ENCODE results near the gene HDAC7. TPM values are rescaled to one million over a fixed set of nuclear protein-coding genes. Genes with fewer than 3 reads are reported as not detected.
A peak's percentile ranks its signal among the peaks of the same experiment; 100 is the strongest.

HDAC7 gene
- total RNA-seq, 1 donor from 2014 or later = 38.8 TPM

DNA sequence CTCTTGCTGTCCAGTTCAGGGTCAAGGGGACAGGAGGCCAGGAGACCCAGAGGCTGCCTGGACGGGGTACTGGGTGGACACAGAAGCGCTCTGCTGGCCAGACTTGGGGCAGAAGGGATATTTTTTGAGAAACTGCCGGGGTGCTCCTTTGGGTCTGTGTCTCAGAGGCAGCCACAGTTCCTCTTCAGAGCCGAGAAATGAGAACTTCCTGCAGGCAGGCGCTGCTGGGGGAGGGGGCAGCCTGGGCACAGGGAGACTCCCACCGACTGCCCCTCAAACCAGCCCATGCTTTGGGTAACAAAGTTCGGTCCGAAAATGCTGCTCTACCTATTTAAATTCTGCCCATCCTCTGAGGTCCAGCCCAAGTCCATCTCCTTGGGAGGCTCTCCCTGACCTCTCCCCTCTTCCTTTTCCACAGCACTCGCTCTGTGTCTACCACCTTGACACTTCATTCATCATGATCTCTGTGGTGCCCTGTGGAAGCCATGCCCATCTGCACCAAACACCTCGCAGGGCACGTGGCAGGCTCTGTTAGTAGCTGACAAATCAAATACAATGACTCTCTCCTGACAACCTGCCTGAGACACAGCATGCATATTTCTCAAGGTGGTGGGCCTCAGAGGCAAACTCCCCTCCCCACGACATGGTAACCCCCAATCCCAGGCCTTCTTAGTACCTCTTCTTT, 16.4 kb downstream of the HDAC7 start:
- intact Hi-C loops (cut with DNase I) = no loop called here
- DNase-seq (ENCODE audit: missing footprints) (no peak), ATAC-seq (no peak)

DNA sequence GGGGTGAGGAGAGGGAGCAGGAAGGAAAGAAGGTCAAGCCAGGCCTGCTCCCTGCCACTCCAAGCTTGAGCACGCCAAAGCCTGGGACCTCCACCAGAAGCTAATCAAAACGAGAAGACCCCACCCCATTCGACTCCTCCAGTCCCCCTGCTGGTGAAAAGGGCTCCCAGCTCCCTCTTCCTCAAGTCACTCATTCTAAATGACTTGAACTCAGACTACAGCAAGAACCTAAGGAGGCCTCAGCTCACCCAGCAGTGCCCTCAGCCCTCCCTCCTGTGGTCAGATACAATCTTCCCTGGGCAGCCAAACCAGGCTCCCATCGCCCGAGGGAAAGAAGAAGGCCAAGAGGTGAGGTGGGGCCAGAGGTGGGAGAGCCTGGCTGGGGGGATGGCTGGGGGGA, 17.4 kb downstream of the HDAC7 start:
- no peak for ATAC-seq
- no peak for DNase-seq (ENCODE audit: missing footprints)
- intact Hi-C loops (cut with DNase I) = no loop called here

DNA sequence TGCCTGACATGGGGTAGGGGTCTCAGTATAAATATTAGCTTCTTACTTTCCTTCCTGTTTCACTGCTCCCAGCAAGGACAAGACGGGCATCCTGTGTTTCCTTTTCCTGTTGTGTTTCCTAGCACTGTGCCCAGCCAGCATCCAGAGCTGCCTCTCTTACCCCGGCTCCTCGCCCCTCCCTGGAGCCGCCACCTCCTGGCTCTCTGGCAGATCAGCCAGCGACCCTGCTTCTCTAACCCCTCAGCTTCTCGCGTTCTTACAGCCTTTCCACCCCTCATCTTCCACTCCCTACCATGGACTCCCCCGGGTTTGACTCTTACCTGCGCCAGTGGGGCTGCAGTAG, 17.8 kb downstream of the HDAC7 start:
- DNase-seq (ENCODE audit: missing footprints) = no peak
- ATAC-seq = no peak
- intact Hi-C loops (cut with DNase I) = no loop called here

DNA sequence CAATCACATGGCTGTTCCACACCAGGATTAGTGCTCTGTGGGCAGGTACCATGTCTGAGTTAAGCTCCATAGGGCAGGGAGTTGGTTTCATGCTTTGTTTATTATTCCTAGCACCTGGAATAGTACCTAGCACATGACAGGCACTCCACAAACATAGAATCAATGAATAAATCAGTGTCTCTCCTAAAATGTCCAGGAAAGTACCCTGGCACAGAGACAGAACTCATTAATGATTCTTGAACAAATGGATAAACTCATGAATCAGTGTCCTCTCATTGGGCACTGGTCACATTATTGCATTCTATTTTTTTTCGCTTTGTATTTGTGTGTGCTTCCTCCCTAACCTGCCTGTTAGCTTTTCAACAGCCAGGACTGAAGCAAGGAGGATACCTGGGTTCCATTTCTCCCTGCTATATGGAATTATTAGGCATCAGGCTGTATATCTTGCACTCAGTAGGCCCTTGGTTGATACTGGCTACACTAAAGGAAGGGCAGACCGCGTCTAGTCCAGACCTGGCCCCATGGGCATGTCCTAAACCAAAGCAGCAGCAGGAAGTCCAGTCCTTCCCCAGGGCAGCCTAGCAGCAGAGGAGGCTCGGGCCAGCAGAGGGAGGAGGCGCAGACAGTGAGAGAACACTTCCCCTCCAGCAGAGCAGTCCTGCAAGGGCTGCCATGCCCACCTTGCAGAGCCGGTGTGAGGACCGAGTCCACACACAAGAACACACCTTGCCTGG, 18.4 kb downstream of the HDAC7 start:
- intact Hi-C loops (cut with DNase I) = no loop called here
- DNase-seq (ENCODE audit: missing footprints) (peak; percentile 82), ATAC-seq (peak; percentile 41)

DNA sequence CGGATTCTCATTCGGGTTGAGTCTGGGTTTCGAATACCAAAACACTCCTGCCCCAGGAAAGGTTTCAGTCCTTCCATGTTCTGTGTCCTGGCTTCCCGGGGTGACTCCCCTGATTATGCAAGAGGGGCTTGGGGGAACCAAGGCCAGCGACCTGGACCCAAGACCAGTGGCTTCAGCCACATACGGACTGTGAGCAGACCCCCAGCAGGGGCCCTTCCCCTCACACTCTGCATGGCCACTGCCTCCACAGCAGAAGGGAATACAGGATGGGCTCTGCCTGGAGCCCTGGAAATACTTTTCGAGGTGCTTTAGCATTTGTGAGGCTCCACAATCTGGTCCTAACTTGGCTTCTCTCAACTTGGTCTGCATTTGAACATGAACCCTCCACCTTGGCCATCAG, 19.1 kb downstream of the HDAC7 start:
- DNase-seq (ENCODE audit: missing footprints) (no peak), ATAC-seq (no peak)
- intact Hi-C loops (cut with DNase I) = no loop called here

DNA sequence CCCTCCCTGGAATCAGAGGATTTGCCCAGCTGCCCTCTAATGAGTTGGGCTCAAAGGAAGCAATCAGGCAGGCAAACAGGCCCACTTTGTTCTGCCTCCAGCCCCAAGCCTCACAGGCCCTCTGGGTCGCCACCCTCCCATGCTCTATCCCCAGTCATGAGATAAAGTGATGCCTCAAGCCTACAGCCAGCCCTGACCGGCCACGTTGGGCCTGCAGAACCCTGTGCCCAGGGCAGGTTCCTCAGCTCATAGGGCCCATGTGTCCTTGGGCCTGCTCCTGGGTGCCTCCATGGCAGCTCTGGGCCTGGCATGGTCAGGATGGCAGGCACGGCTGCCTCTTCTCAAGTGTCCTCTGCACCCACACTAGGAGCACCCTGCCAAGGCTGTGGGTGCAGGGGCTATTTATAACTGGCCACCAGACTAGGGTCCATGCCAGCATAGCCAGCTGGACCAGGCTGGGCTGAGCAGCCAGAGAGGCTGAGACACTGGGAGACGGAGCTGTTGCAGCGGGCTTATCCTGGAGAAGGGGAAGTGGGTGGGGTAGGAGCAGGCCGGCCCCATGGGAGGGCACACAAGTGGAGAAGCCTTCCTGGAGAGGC, 20.2 kb downstream of the HDAC7 start:
- peak; percentile 61 for ATAC-seq
- DNase-seq (ENCODE audit: missing footprints) = peak; percentile 82
- intact Hi-C loops (cut with DNase I) = no loop called here

DNA sequence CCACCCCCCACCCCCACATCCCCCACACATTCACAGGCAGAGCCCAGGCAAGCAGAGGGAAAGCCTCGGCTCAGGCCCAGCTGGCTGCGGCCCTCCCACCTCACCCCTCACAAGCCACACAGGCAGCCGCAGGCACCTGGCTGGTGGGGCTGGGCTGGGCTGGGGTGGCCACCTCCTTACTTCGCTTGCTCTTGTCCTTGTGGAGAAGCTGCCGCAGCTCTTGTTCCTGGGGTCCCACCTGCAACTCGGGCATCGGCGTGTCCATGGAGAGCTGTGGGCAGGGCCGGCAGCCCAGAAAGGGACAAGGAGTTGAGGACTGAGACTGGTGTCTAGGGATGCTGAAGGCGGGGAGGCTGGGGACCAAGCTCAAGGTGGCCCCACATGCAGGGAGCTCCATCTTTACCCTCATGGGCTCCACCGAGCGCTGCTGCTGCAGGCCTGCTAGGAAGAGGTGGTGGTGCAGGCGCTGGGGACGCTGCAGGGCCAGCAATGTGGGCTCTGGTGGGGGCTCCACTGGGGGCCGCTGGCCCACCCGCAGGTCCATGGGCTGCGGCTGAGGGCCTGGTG, 21.2 kb downstream of the HDAC7 start:
- no peak for ATAC-seq
- DNase-seq (ENCODE audit: missing footprints) = no peak
- intact Hi-C loops (cut with DNase I) = no loop called here

DNA sequence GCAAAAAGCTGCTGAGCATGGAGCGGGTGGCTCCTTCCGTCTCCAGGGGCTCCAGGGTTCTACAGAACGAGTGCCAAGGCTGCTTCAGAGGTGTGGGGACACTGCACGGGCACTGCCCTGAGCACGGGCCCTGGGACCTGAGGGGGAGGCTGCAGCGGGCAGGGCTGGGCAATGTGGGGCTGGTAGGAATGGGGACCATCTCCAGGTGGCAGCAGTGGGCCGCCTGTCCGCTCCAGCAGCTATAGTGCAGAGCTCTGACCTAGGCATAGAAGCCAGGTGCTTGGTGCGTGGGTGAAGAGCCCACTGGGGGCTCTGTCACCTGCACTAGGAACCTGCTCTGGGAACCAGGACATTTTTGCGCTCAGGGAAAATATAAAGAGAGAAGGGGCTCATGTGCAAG, 22.3 kb downstream of the HDAC7 start:
- intact Hi-C loops (cut with DNase I) = loop anchor here (1.0 kb wide), 1 partner anchor 40 kb away; no protein-coding TSS in a partner anchor
- ATAC-seq = peak; percentile 18
- DNase-seq (ENCODE audit: missing footprints) = no peak

DNA sequence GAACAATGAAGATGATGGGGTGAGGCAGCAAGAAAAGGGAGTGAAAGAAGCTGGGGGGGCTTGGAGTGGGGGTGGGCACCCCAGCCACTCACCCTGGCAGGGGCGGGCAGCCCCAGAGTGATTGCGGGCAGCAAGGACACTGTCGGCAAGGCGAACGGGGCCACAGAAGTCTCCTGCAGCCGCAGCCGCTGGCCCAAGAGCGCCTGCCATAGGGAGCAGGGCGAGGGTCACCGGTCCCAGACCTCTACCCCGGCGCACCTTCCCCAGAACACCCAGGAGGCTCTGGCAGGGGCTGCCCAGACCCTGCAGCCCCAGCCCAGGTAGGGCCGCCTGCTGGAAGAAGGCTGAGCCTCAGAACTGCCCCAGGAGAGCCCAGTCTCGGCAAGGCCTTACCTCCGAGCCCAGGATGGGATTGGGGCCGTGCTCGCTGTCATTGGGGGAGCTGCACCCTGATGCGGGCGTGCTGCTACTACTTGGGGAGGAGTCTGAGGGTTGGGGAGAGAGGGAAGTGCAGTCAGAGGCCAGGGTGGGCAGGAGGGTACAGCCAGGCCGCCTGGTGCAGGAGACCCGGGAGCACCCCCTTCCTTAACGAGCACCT, 23.8 kb downstream of the HDAC7 start:
- DNase-seq (ENCODE audit: missing footprints) = no peak
- intact Hi-C loops (cut with DNase I) = no loop called here
- ATAC-seq = no peak

DNA sequence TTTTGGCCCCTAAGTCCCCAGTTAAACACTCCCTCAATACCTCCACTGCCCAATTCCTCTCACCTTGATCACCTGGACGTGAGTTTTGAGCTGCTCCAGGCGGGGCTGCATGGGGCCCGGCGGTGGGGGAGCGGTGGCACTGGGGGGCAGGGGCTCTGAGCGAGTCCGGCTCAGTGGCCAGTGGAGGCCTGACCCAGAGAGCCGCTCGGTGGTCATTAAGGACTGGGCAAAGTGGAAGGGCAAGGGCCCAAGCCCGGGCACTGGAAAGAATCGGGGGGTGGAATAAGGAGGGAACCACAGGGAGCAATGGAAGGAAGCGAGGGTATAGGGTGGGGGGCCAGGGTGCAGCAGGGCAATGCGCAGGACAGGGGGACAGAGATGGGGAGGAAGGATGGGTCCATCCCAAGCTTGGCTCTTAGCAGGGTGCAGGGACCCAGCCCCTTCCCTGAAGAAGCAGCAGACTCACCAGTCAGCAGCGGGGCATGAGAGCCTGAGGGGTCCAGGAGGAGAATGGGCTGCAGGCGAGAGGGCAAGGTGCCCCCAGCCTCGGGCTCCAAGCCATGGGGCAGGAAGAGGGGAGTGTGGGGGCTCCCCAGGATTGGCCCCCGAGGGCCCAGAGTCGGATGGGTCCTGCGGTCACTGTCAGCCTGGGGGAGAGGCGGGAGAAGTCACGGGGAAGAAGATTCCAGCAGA, 24.4 kb downstream of the HDAC7 start:
- intact Hi-C loops (cut with DNase I) = no loop called here
- ATAC-seq (no peak), DNase-seq (ENCODE audit: missing footprints) (no peak)

DNA sequence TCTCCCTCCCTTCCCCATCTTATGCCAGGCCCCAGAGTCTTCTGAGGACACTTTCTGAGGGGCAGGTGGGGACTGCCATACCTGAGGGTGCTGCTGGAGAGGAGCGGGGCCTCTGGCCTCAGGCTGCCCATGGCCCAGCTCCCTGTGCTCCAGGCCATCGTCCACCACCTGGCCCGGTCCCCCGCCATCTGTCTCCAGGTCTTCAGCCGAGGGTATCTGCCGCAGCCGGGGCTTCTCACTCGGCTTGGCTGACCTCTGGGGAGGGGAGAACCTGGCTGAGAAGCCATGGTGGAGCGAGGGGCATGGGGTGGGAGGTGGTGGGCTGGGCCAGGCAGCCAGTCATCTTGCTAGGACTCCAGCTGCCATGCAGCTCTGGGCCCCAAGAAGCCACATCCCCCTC, 25.0 kb downstream of the HDAC7 start:
- DNase-seq (ENCODE audit: missing footprints) = no peak
- no peak for ATAC-seq
- intact Hi-C loops (cut with DNase I) = no loop called here

DNA sequence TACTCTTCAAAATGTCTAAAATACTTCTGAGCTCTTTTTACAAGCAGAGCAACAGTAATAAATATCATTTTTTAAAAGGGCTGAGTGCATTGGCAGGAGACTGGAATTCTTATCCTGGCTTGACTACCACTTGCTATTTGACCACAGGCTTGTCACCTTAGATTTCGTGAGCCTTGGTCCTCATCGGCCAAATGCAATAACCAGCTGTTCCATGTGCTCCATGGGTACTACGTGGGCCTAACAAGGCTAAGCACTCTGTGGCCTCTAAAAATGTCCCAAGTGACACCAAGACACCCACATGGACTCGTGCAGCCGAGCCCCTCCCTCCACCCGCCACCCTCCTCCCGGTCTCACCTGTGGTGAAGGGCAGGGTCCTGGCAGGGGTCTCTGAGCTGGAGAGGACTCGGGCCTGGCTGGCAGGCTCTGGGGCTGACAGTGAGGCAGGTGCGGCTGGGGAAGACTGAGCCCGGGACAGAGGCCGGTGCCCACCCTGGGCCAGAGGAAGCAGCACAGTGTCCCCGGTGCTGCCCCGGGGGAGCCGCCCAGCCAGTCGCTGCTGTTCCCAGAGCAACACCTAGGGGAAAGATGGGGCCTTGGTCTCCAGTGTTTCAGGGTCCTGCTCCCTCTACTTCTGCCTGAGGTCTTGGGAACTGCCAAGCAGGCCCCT, 26.6 kb downstream of the HDAC7 start:
- ATAC-seq (no peak), DNase-seq (ENCODE audit: missing footprints) (no peak)
- intact Hi-C loops (cut with DNase I) = no loop called here

DNA sequence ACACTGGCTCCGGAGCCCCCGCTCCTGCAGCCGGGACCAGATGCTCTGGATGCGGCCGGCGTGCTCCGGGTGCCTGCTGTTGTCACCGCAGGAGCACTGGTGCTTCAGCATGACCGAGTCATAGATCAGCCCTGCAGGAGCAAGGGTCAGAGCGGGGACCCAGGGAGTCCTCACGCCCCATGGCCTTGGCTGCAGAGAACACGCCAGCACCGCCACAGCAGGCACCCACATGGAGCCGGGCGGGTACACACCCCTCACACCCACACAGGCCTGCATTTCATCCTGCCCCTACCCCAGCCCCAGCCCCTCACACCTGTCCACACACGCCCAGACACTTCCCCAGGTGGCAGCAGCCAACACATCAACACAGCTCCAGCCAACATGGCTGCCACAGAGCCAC, 27.8 kb downstream of the HDAC7 start:
- intact Hi-C loops (cut with DNase I) = no loop called here
- no peak for DNase-seq (ENCODE audit: missing footprints)

DNA sequence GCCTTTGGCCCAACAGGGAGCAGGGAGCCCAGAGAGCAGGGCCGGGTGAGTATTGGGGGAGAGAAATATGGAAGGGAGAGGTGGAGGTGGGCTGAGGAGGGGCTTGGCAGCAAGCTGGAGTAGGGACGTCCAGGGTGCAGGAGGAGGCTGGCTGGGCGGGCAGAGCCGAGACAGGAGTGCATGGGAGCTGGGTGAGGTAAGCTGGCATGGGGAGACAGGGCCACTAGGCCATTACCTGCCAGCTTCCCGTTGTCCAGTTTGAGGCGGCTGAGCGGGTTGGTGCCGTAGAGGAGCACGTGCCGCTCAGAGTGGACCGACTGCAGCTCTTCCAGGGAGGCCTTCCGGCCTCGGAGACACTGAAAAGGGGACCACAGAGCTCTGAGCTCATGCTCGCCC, 28.4 kb downstream of the HDAC7 start:
- DNase-seq (ENCODE audit: missing footprints) = no peak

More for the DNA sequence above, 27.8 kb downstream of the HDAC7 start:
- ATAC-seq = no peak

DNA sequence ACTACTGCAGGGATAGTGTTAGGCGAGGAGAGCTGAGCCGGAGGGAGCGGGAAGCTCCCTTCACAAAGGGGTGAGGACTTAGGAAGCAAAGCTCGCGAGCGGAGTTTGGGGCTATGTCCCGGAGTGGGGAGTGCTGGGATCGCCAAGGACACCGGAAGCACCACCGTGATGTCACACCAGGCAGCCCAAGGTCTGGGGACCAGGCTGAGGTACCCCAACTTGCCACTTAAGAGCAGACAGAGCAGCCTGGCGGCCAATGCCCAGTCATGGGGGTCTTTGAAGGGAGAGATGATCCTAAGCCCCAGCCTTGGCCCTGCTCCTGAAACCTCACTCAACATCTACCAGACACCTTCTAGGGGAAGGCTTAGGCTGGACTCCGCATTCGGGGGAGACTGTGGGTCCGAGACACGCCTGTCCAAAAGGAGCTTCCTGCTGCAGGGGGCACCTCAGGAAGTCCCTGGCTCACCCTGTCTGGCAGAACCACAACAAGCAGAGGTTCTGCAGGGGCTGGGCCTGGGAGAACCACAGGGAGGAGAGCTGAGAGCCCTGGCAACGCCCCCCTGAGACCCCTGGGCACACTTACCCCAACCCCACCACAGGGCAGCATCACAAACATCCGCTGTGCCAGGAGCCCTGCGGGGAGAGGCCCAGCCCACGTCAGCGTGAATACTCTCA, 28.9 kb downstream of the HDAC7 start:
- intact Hi-C loops (cut with DNase I) = no loop called here
- no peak for DNase-seq (ENCODE audit: missing footprints)

More for the DNA sequence above, 28.4 kb downstream of the HDAC7 start:
- no peak for ATAC-seq
- intact Hi-C loops (cut with DNase I) = no loop called here

DNA sequence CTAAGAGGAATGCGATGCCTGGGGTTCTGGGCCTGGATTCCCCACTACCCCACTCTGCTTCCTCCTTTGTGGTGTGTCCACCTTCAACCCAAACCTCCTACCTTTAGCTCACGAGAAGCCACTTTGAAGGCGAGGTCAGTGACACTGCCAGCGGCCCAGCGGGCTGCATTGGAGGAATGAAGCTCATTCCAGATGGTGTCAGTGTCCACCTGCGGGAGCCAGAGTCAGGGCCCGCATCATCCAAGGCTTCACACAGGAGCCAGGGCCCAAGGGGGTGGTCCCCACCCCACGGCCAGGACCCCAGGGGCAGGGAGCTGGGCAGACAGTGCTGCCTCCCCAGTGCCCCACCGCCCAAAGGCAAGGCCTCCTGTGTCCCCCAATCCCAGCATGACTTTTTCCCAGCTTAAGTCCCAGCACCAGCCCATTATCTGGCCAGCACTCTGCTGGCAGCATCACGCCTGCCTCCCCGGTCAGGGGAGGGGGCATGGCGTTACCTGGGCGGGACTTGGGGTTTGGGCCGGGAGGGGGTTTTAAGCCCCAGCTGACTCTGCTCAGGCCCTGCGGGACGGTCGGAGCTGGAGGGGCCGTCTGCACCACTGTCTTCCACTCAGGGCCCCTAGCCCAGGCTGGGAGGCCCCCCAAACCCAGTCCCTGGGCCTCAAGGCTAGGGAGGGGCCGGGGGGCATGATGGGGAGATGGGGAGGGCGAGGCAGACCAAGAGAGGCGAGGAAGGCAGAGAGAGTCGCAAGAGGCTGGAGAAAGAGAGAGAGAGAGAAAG, 29.8 kb downstream of the HDAC7 start:
- peak; percentile 64 for DNase-seq (ENCODE audit: missing footprints)
- no peak for ATAC-seq
- intact Hi-C loops (cut with DNase I) = no loop called here

More for the DNA sequence above, 28.9 kb downstream of the HDAC7 start:
- ATAC-seq = no peak

DNA sequence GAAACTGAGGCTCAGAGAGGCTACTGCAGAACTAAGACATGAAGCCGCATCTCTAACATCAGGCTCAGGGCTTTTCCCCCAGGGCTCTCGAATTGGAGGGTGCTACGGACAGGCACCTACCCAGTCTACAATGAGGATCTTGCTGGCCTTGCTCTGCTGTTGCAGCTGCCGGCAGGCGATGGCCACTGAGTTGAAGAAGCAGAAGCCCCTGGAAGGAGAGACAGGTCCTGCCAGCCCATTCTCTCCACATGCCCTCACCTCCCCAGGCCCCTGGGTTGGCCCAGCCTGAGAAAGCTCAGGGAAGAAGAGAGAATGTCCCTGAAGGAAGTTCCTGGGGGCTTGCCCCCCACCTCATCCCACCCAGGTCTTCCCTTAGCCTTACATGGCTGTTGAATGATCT, 30.6 kb downstream of the HDAC7 start:
- DNase-seq (ENCODE audit: missing footprints) (peak; percentile 22), ATAC-seq (no peak)
- intact Hi-C loops (cut with DNase I) = no loop called here

Data from Right ventricle myocardium inferior (tissue), 1 donor.